Natural killer cell treated with Interleukin-12 subunit alpha and Interleukin-12 subunit beta and Interleukin-15 and Interleukin-18, amount 100 ng/mL, for 72 hours (primary cell): ENCODE measurements around the gene OPTN. TPM values are rescaled to one million over a fixed set of nuclear protein-coding genes. Genes with fewer than 3 reads are reported as not detected.
"Not testable (repeated sequence)": the region's sequence is repeated elsewhere in the genome, so short reads cannot be mapped to it uniquely, and the experiment has no call there.

Source experiments
- ATAC-seq, 2 donors: fragments of 150-1000 bp; cut with Tn5 transposase in 1 of 2; sonication (Bioruptor Pico), chemical (Tn5 transposase) in 1 of 2; 2 replicates each; pipeline ENCODE4 v1.10.0; 2021
- DNase-seq: peaks from one replicate; pipeline ENCODE4 v3.0.0; 2022; ENCODE audit warnings: low spot score
- H3K27ac Mint-ChIP-seq, 2 donors: 1 replicate in 1 of 2; 2 replicates in 1 of 2; pipeline ENCODE4 v1.8.0; 2022; ENCODE audit warnings: mixed read lengths in 2 of 2, mild to moderate bottlenecking in 1 of 2, moderate library complexity in 1 of 2
- H3K27me3 Mint-ChIP-seq, 2 donors: 1 replicate in 1 of 2; 2 replicates in 1 of 2; pipeline ENCODE4 v1.8.0; 2022; ENCODE audit warnings: mixed read lengths in 2 of 2
- H3K36me3 Mint-ChIP-seq: one replicate; pipeline ENCODE4 v1.8.0; 2022; ENCODE audit warnings: mixed read lengths
- H3K4me1 Mint-ChIP-seq, 2 donors: 1 replicate in 1 of 2; 2 replicates in 1 of 2; pipeline ENCODE4 v1.8.0; 2022; ENCODE audit warnings: low read depth in 2 of 2, mixed read lengths in 2 of 2, mild to moderate bottlenecking in 1 of 2
- H3K4me3 Mint-ChIP-seq: one replicate; pipeline ENCODE4 v1.8.0; 2022; ENCODE audit warnings: mixed read lengths
- H3K9me3 Mint-ChIP-seq: 2 replicates; pipeline ENCODE4 v1.8.0; 2022; ENCODE audit warnings: mixed read lengths
- total RNA-seq, 2 donors: library from RNA; stranded (reverse); gene quantifications; one replicate each; pipeline ENCODE4 v1.2.3, GENCODE V29; 2022

OPTN gene
- 10 to 100 TPM; 56.1 to 89.6 TPM for total RNA-seq

DNA sequence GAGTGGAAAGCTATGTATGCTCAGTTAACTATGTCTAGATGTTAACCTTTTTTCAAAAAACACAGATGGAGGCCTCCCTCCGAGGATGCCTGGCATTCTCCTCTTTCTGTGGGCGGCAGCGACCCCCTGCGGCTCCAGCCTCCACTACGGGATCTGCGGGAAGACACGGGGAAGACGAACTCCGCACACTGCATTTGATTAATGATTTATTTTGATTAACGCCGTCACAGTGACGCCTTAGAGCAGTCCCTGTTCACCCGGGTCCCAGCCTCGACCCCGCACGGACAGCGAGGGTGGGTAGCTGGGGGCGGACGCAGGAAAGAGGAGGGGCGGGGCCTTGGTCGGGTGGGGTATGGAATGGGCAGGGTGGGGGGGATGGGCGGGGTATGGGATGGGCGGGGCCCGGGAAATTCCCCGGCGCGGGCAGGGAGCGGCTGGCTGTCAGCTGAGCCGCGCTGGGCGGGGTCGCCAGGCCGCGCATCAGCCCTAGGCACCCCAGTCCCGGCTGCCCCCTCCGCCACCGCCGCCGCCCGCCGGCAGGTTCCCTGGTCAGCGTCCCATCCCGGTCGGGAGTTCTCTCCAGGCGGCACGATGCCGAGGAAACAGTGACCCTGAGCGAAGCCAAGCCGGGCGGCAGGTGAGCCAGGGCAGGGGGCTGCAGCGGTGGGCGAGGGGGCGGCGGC, at the start of gene OPTN:
Gene OPTN (plus strand): TSS at position 498 of the 683 bp plus-strand sequence. CDS start 8,960 bp downstream, outside the sequence.
- Mint-ChIP-seq H3K4me1 (peaks cover 32 to 35% of the 10 kb centered on the region in 2 donors), H3K36me3 (no peaks in the 10 kb centered on the region), H3K9me3 (no peaks in the 10 kb centered on the region), H3K27ac (peak within 1 kb of the TSS; percentile 81 to 90), H3K27me3 (no peaks in the 10 kb centered on the region), H3K4me3 (peak within 1 kb of the TSS; percentile 88)
- ATAC-seq, result peak; percentile 92 to 94
- peak; percentile 89 for DNase-seq

DNA sequence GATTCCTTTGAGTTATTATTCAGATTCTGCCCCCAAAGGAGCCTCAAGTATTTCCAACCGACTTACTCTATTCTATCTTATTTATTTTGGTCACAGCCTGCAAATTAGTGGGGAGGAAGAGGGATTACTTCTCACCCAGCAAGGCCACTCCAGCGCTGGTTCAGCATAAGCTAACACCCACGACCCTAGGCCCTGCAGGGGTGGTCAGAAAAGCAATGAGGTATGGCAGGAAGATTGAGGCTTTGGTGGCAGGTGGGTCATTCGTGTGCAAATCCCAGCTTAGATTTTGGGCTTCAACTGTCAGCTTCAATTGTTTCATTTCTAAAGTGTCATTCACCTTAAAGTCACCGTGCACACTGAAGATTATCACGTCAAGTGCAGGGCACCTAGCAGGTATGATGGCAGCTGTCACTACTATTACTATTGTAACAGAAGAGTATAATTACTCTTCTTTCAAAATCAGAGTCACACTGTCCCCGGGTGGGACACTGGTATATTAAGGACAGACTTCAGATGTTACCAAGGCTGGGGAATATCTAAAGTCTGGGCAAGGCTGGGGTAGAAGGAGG, 48.8 kb upstream of the OPTN start:
- Mint-ChIP-seq H3K4me1 (peaks cover 12 to 19% of the 10 kb centered on the region in 2 donors), H3K9me3 (no peaks in the 10 kb centered on the region), H3K36me3 (no peaks in the 10 kb centered on the region), H3K4me3 (no peak overlapping the region), H3K27me3 (peaks cover 24 to 27% of the 10 kb centered on the region in 2 donors), H3K27ac (no peak overlapping the region)
- DNase-seq, result no peak
- ATAC-seq, result peak in 1 of 2 donors; percentile 58

DNA sequence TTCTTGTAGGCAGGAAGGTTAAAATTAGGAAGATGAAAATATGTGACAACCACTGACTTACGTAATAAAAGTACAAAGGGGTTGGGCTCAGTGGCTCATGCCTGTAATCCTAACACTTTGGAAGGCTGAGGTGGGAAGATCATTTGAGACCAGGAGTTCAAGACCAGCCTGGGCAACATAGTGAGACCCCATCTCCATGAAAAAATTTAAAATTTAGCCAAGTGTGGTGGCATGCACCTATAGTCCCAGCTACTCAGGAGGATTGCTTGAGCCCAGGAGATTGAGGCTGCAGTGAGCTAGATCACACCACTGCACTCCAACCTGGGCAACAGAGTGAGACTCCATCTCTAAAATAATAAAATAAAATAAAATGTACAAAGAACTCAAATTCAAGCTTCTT, 46.8 kb upstream of the OPTN start:
- not testable (repeated sequence) for H3K4me3 Mint-ChIP-seq, H3K36me3 Mint-ChIP-seq, H3K9me3 Mint-ChIP-seq, ATAC-seq, DNase-seq, H3K27ac Mint-ChIP-seq
- peaks cover 21 to 22% of the 10 kb centered on the region in 2 donors for H3K27me3 Mint-ChIP-seq
- peaks cover 12 to 19% of the 10 kb centered on the region in 2 donors for H3K4me1 Mint-ChIP-seq

DNA sequence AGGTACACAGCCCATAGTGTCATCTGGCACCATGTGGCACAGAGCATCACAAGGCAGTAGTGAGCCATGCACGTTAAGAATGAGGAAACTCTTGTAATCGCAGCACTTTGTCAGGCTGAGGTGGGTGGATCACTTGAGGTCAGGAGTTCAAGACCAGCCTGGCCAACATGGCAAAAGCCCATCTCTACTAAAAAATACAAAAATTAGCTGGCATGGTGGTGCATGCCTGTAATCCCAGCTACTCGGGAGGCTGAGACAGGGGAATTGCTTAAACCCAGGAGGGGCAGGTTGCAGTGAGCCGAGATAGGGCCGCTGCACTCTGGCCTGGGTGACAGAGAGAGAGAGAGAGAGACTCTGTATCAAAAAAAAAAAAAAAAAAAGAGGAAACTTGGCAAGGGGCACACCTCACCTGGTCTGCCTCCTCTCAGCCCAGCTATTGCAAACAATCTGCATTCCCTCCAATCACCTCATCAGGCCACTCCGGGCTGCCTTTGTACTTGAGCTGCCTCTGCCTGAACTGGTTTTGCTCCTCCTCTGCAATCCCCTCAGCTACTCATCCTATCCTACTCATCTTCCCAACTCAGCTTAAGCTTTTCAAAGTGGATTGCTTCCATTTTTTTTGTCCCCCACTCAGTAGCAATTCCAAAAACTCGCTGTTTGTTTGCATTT, 46.0 kb upstream of the OPTN start:
- no peak overlapping the region for H3K4me3 Mint-ChIP-seq

DNA sequence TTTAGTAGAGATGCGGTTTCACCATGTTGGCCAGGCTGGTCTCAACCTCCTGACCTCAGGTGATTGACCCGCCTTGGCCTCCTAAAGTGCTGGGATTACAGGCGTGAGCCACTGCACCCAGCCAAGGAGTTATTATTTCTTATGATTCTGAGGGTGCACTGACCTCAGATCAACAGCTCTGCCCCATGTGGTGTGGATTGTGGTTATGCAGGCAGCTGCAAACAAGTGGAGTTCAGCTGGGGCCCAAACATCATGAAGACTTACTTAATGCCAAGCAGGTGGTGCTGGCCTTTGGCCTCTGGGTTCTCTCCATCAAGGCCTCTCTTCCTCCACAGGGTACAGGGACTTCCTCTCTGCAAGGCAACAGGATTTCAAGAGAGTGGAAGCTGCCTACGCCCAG, 45.1 kb upstream of the OPTN start:
- DNase-seq (no peak), ATAC-seq (peak in 1 of 2 donors; percentile 49)
- H3K27me3 Mint-ChIP-seq, result peaks cover 7 to 17% of the 10 kb centered on the region in 2 donors
- no peaks in the 10 kb centered on the region for H3K9me3 Mint-ChIP-seq
- peaks cover 12 to 19% of the 10 kb centered on the region in 2 donors for H3K4me1 Mint-ChIP-seq
- peak overlapping the region in 1 of 2 donors; percentile 31 for H3K27ac Mint-ChIP-seq
- no peak overlapping the region for H3K4me3 Mint-ChIP-seq
- H3K36me3 Mint-ChIP-seq, result no peaks in the 10 kb centered on the region

More for the DNA sequence above, 46.0 kb upstream of the OPTN start:
- DNase-seq, result no peak
- no peak overlapping the region for H3K27ac Mint-ChIP-seq
- no peaks in the 10 kb centered on the region for H3K36me3 Mint-ChIP-seq
- H3K4me1 Mint-ChIP-seq, result peaks cover 12 to 19% of the 10 kb centered on the region in 2 donors
- peaks cover 14 to 20% of the 10 kb centered on the region in 2 donors for H3K27me3 Mint-ChIP-seq
- ATAC-seq, result no peak
- no peaks in the 10 kb centered on the region for H3K9me3 Mint-ChIP-seq

DNA sequence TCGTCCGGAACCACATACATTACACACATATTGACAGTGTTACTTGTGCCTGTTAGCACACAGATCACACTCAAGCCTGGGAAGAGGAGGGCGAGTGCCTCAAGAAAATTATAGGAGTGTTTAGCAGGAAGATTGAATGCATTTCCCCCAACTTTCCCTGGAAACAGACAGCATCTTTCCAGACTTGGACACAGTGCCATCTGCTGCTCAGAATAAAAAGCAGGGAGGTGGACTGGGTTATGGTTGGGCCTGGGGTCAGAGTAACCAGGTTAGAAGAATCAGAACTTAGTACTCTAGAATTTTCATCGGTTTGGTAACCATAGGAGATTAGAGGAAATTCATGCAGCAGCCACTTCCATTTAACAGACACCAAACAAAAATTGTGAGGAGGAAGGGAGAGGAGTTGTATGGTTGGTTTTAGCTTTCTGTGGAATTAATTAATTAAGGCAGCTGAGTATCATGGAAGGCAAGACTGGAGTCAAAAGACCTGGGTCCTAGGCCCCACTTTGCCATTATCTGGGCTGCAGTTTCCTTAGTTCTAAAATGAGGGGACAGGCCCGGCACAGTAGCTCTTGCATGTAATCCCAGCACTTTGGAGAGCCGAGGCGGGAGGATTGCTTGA, 43.4 kb upstream of the OPTN start:
- Mint-ChIP-seq H3K27me3 (peaks cover 8 to 21% of the 10 kb centered on the region in 2 donors), H3K27ac (no peak overlapping the region), H3K4me1 (peaks cover 12 to 17% of the 10 kb centered on the region in 2 donors), H3K9me3 (no peaks in the 10 kb centered on the region), H3K4me3 (no peak overlapping the region), H3K36me3 (no peaks in the 10 kb centered on the region)
- DNase-seq (no peak), ATAC-seq (no peak)

DNA sequence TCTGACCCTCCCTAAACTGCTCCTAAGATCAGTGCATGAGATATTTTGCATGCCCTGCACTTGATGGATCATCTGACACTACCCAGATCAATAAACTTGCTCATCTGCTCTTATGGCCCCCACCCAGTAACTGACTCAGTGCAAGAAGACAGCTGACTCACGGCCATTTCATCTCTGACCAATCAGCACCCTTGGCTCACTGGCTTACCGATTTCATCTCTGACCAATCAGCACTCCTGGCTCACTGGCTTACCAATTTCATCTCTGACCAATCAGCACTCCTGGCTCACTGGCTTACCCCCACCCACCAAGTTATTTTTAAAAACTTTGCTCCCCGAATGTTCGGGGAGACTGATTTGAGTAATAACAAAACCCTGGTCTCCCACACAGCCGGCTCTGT, 37.2 kb upstream of the OPTN start:
- H3K36me3 Mint-ChIP-seq, result no peaks in the 10 kb centered on the region
- DNase-seq (no peak), ATAC-seq (no peak)
- H3K27me3 Mint-ChIP-seq, result peaks cover 14 to 31% of the 10 kb centered on the region in 2 donors
- peaks cover 0 to 3% of the 10 kb centered on the region in 2 donors for H3K4me1 Mint-ChIP-seq
- H3K27ac Mint-ChIP-seq, result no peak overlapping the region
- no peak overlapping the region for H3K4me3 Mint-ChIP-seq
- no peaks in the 10 kb centered on the region for H3K9me3 Mint-ChIP-seq

DNA sequence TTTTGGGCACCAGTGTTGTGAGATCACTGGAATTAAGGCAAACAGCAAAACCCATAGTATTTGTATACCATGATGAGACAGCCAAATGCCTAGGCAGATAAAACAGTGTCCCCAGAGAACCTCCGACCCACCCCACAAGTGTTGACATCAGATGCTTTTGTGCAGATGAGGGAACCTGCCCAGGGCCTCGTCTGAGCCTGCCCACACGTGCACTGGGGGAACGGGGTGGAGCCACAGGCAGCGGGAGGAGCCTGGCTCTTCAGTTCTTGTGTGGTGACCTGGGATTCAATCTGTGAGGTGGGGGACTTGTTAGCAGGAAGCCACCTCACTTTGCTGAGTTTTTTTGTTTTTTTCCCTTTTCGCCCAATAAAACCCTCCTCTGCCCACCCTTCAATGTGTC, 33.4 kb upstream of the OPTN start:
- H3K9me3 Mint-ChIP-seq, result no peaks in the 10 kb centered on the region
- DNase-seq (no peak), ATAC-seq (no peak)
- H3K4me1 Mint-ChIP-seq, result peaks cover 0 to 3% of the 10 kb centered on the region in 2 donors
- H3K36me3 Mint-ChIP-seq, result no peaks in the 10 kb centered on the region
- H3K4me3 Mint-ChIP-seq, result no peak overlapping the region
- no peak overlapping the region for H3K27ac Mint-ChIP-seq
- peaks cover 8 to 26% of the 10 kb centered on the region in 2 donors for H3K27me3 Mint-ChIP-seq

DNA sequence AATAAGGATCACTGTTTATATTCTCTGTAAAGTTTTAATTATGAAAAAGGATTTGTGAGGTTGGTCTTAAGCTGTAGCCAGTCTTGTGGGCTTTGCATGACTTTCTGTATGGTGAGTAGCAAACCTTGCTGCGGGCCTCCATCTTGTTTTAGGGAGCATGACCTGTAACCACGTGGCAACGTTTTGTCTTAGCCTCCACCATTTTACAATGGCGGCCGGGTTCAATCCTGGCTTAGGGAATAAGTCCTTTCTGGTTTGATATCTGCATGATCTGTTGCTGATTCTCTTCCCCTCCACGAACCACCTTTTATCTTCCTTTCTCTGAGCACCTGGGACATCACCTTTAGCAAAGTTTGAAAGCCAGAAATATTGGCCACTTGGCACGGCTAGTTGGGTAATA, 32.5 kb upstream of the OPTN start:
- ATAC-seq (no peak), DNase-seq (no peak)
- Mint-ChIP-seq H3K9me3 (no peaks in the 10 kb centered on the region), H3K4me3 (no peak overlapping the region), H3K4me1 (peaks cover 0 to 3% of the 10 kb centered on the region in 2 donors), H3K36me3 (no peaks in the 10 kb centered on the region), H3K27me3 (peaks cover 11 to 20% of the 10 kb centered on the region in 2 donors), H3K27ac (no peak overlapping the region)

DNA sequence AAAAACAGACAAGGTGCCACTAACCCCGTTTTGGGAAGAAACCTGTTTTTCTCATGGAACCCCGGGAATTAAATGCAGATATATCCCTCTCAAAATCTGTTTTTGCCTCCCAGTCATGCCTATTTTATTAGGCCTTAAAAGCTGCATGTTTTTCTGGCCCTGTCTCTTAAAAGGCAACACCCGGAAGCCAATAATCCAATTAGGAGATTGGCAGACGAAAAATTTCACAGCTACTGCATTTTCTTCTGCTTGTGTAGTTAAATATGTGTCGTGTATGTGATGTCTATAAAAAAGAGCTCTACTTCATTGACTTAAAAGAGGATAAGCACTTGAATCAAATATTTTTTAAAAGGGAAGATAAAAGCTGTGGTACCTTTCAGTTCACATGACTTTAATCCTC, 31.9 kb upstream of the OPTN start:
- ATAC-seq, result no peak
- Mint-ChIP-seq H3K4me3 (no peak overlapping the region), H3K4me1 (peaks cover 0 to 3% of the 10 kb centered on the region in 2 donors), H3K27me3 (peaks cover 10 to 18% of the 10 kb centered on the region in 2 donors), H3K36me3 (no peaks in the 10 kb centered on the region), H3K27ac (no peak overlapping the region), H3K9me3 (no peaks in the 10 kb centered on the region)
- DNase-seq, result no peak

DNA sequence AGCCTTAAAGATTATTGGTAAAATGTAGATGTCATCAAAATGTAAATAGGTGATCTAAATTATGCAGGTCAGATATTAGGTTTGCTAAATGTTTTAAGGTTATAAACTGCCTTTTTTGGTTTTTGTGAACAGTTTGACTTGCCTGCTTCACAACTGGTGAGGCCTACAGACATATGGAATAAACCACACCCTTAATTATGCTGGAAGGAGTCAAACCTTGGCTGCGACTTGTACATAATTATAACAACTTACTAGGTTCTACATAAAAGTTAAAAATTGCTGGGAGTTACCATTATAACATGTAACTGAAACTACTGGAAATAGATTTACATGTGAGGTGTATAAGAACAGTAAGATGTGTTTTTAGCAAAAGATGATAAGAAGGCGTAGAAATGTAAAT, 31.5 kb upstream of the OPTN start:
- no peaks in the 10 kb centered on the region for H3K36me3 Mint-ChIP-seq
- DNase-seq (no peak), ATAC-seq (no peak)
- H3K4me1 Mint-ChIP-seq, result no peaks in the 10 kb centered on the region
- no peaks in the 10 kb centered on the region for H3K9me3 Mint-ChIP-seq
- H3K4me3 Mint-ChIP-seq, result no peak overlapping the region
- peaks cover 7 to 14% of the 10 kb centered on the region in 2 donors for H3K27me3 Mint-ChIP-seq
- H3K27ac Mint-ChIP-seq, result no peak overlapping the region

DNA sequence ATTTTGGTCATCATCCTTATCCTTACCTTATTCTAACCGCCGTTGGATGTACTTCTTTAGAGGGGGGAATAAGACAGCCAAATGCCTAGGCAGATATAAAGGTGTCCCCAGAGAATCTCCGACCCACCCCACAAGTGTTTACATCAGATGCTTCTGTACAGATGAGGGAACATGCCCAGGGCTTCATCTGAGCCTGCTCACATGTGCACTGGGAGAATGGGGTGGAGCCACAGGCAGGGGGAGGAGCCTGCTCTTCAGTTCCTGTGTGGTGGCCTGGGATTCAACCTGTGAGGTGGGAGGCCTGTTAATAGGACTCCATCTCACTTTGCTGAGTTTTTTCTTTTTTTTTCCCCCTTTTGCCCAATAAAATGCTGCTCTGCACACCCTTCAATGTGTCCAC, 27.6 kb upstream of the OPTN start:
- no peaks in the 10 kb centered on the region for H3K9me3 Mint-ChIP-seq
- DNase-seq (no peak), ATAC-seq (no peak)
- H3K27ac Mint-ChIP-seq, result no peak overlapping the region
- no peaks in the 10 kb centered on the region for H3K36me3 Mint-ChIP-seq
- no peak overlapping the region for H3K4me3 Mint-ChIP-seq
- H3K27me3 Mint-ChIP-seq, result peaks cover 22 to 26% of the 10 kb centered on the region in 2 donors
- H3K4me1 Mint-ChIP-seq, result no peaks in the 10 kb centered on the region

DNA sequence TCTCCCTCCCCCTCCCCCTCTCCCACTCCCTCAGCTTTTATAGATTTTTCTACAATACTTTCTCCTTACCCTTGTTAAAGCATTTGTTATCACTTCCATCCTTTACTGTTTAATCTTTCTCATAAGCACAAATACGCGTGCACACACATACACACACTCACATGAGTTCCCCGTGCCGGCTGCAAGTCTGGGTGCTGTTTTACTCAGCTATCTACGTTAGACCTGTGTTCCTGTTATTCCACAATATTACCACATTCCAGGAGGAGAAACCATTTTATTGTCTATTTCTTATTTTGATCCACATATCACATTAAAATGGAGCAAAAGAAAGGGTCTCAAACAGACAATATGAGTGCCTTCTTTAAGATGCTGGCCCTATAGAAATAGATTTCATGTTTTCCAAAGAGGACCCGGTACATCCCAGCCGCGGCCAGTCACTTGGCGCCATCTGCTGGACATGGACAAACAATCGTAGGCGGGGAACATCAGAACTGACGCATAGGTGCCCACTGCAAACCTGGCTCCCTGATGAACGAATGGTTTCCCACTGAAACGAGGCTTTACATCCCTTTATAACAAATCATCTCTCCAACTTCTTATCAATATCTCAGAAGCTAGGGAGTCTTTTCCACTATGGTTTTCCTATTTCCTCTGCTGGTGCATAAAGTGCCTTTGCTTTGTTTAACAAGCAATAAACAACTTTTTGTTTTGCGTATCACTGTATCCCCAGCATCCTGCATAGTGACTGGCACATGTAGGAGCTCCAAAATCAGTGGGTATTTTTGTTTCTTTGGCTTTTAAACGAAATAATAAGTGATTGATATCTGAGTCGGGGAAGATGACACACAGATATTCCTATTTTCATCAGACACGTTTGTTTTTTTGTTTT, 25.2 kb upstream of the OPTN start:
- ATAC-seq, result peak; percentile 68 to 71
- Mint-ChIP-seq H3K9me3 (peaks cover 6% of the 10 kb centered on the region), H3K4me1 (no peaks in the 10 kb centered on the region), H3K27me3 (peaks cover 22 to 26% of the 10 kb centered on the region in 2 donors), H3K4me3 (no peak overlapping the region), H3K27ac (no peak overlapping the region), H3K36me3 (peaks cover 5% of the 10 kb centered on the region)
- peak; percentile 69 for DNase-seq
